ENCODE data around the gene RC3H1. TPM values are rescaled to one million over a fixed set of nuclear protein-coding genes. Genes with fewer than 3 reads are reported as not detected.

Gene RC3H1
- total and polyA plus RNA-seq, 10 of the 15 experiments (the other 5 are each of a cell fraction or from before 2014, with no cell fraction given), result 1.4 to 33.9 (median 11.8) TPM

DNA sequence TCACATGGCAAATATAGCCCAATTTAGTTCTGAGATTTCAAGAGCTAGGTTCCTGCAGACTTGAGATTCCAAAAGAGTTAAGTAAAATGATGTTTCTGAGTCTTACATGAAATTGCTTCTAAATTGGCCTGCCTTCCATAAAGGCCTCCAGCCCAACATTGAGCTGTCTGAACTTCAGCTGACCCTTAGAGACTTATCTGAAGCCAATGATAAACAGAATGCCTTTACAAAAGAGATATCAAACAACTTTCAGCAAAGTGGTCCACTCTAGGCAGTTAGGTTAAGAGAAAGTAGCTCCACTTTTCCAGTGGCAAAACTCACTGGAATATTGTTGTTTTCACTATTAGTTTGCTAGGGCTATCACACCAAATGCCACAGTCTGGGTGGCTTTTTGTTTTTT, 6.3 kb upstream of the RC3H1 start:
- H3K4me3 ChIP-seq, result no peak overlapping the region
- POLR2A ChIA-PET, result no interaction called here
- no peak overlapping the region for H3K27ac ChIP-seq (ENCODE audit: control insufficient read depth, insufficient read depth)
- FAIRE-seq (no peak), ATAC-seq (no peak), DNase-seq (ENCODE audit: low read depth, low spot score) (no peak)
- no peak overlapping the region for H3K4me2 ChIP-seq (ENCODE audit: control insufficient read depth, insufficient read depth)
- no peaks in the 10 kb centered on the region for H3K9me3 ChIP-seq (replicated peaks; ENCODE audit: control insufficient read depth, insufficient read depth, low read length)
- H4K20me1 ChIP-seq (ENCODE audit: control insufficient read depth, insufficient read depth), result no peaks in the 10 kb centered on the region
- CTCF ChIA-PET, result no interaction called here
- TF ChIP-seq, protein P1, sequence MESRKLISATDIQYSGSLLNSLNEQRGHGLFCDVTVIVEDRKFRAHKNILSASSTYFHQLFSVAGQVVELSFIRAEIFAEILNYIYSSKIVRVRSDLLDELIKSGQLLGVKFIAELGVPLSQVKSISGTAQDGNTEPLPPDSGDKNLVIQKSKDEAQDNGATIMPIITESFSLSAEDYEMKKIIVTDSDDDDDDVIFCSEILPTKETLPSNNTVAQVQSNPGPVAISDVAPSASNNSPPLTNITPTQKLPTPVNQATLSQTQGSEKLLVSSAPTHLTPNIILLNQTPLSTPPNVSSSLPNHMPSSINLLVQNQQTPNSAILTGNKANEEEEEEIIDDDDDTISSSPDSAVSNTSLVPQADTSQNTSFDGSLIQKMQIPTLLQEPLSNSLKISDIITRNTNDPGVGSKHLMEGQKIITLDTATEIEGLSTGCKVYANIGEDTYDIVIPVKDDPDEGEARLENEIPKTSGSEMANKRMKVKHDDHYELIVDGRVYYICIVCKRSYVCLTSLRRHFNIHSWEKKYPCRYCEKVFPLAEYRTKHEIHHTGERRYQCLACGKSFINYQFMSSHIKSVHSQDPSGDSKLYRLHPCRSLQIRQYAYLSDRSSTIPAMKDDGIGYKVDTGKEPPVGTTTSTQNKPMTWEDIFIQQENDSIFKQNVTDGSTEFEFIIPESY (IDR thresholded peaks at IDR 0.05), result no peak
- TF ChIP-seq CBX3 (IDR thresholded peaks at IDR 0.05; ENCODE audit: borderline replicate concordance, low read depth) (no peak), PML (IDR thresholded peaks at IDR 0.05; ENCODE audit: low read length) (no peak), PAX8 (IDR thresholded peaks at IDR 0.05) (no peak), TCF7 (IDR thresholded peaks at IDR 0.05; ENCODE audit: borderline replicate concordance) (no peak), NR2C1 (IDR thresholded peaks at IDR 0.05) (no peak)
- no peak overlapping the region for H3K9ac ChIP-seq (ENCODE audit: control insufficient read depth, insufficient read depth, low read length)
- H3K79me2 ChIP-seq (ENCODE audit: control insufficient read depth, insufficient read depth, low read length), result no peaks in the 10 kb centered on the region
- intact Hi-C loops (cut with micrococcal nuclease; ENCODE audit: unreplicated experiment), result no loop called here
- H2AFZ ChIP-seq (ENCODE audit: control insufficient read depth, low read depth, low read length), result no peak overlapping the region
- BruUV-seq (replicated peaks), result no TSS peak
- no peaks in the 10 kb centered on the region for H3K4me1 ChIP-seq (ENCODE audit: control insufficient read depth, insufficient read depth, low read length)
- no peaks in the 10 kb centered on the region for H3K27me3 ChIP-seq (replicated peaks in 1 of 2; ENCODE audit: control insufficient read depth in 2 of 2, insufficient read depth in 2 of 2, low read length in 1 of 2)
- RAD21 ChIA-PET (ENCODE audit: unreplicated experiment), result no interaction called here
- no peaks in the 10 kb centered on the region for H3K36me3 ChIP-seq (ENCODE audit: control insufficient read depth in 2 of 2, insufficient read depth in 2 of 2, low read length in 1 of 2)
- in situ Hi-C loops (cut with MboI), result no loop called here
- SMC1A ChIA-PET (ENCODE audit: uncharacterized antibody, unreplicated experiment), result no interaction called here

DNA sequence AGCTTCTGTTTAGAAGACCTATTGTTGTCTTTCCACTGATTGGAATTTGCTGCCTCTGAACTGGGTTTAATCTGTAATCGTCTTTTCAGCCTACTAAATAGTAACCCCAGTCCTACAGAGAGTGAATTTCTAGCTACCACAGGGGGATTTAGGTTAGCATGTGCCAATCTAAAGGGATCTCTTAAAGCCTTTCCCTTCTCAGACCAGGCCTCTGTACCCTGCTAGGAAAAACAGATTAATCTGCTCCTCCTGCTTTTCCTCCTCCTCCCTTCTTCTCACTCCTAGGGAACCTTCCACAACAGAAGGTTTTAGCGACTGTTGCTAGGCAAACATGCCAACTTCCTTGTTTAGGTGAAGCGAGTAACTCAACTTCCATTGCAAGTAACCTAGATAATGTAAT, 1.3 kb upstream of the RC3H1 start:
- Histone ChIP-seq H3K4me1 (ENCODE audit: control insufficient read depth, insufficient read depth, low read length) (peaks cover 5% of the 10 kb centered on the region), H2AFZ (ENCODE audit: control insufficient read depth, low read depth, low read length) (no peak overlapping the region; the same call in 1 of the 2 replicates), H3K79me2 (ENCODE audit: control insufficient read depth, insufficient read depth, low read length) (peaks cover 39% of the 10 kb centered on the region), H3K4me2 (ENCODE audit: control insufficient read depth, insufficient read depth) (no peak overlapping the region), H3K27ac (ENCODE audit: control insufficient read depth, insufficient read depth) (no peak overlapping the region), H3K27me3 (replicated peaks in 1 of 2; ENCODE audit: control insufficient read depth in 2 of 2, insufficient read depth in 2 of 2, low read length in 1 of 2) (no peaks in the 10 kb centered on the region), H3K9me3 (replicated peaks; ENCODE audit: control insufficient read depth, insufficient read depth, low read length) (no peaks in the 10 kb centered on the region), H4K20me1 (ENCODE audit: control insufficient read depth, insufficient read depth) (peaks cover 3% of the 10 kb centered on the region; the same call in 1 of the 2 replicates), H3K4me3 (no peak overlapping the region), H3K36me3 (ENCODE audit: control insufficient read depth in 2 of 2, insufficient read depth in 2 of 2, low read length in 1 of 2) (no peaks in the 10 kb centered on the region; a peak in 1 of 4 replicates), H3K9ac (ENCODE audit: control insufficient read depth, insufficient read depth, low read length) (no peak overlapping the region)
- WGBS (ENCODE audit: insufficient coverage, insufficient replicate concordance, low lambda C conversion rate, missing lambda C conversion rate), result 69% methylated on average over 3 of the region's 3 CpGs
- intact Hi-C loops (cut with micrococcal nuclease; ENCODE audit: unreplicated experiment), result loop anchor here (5.0 kb wide), 3 partner anchors 51 to 156 kb away; partner anchors contain the start of genes GAS5, RABGAP1L and ZBTB37
- ChIA-PET CTCF (interaction anchor here (0.5 kb wide), 1 partner anchor 195 kb away, joined by 3 read pairs; no protein-coding TSS in a partner anchor), SMC1A (ENCODE audit: uncharacterized antibody, unreplicated experiment) (interaction anchor here (0.9 to 1.6 kb wide), 2 partner anchors 19 to 24 kb away, joined by 4 to 5 read pairs; no protein-coding TSS in a partner anchor), POLR2A (interaction anchor here (2.6 kb wide), 1 partner anchor 18 kb away, joined by 16 read pairs; no protein-coding TSS in a partner anchor), RAD21 (ENCODE audit: unreplicated experiment) (no interaction called here)
- no TSS peak for BruUV-seq (replicated peaks)
- no peak for ATAC-seq
- in situ Hi-C loops (cut with MboI), result no loop called here
- no peak for FAIRE-seq
- DNase-seq (ENCODE audit: low read depth, low spot score), result no peak
- TF ChIP-seq CBFB (IDR thresholded peaks at IDR 0.05; ENCODE audit: low read depth), result no peak
- no peak for TF ChIP-seq TBL1XR1 (IDR thresholded peaks at IDR 0.05; ENCODE audit: low read depth, low read length)
- no peak for TF ChIP-seq PML (IDR thresholded peaks at IDR 0.05; ENCODE audit: low read length)
- no peak for TF ChIP-seq SUPT20H (IDR thresholded peaks at IDR 0.05; ENCODE audit: borderline replicate concordance, control insufficient read depth, low read depth, low read length)
- TF ChIP-seq MYB (IDR thresholded peaks at IDR 0.05; ENCODE audit: borderline replicate concordance, low read depth, low read length), result no peak
- no peak for TF ChIP-seq TARDBP (IDR thresholded peaks at IDR 0.05; ENCODE audit: borderline replicate concordance)
- TF ChIP-seq ZSCAN29 (IDR thresholded peaks at IDR 0.05), result no peak
- no peak for TF ChIP-seq SP1 (IDR thresholded peaks at IDR 0.05; ENCODE audit: low read depth, low read length)
- TF ChIP-seq CEBPB (IDR thresholded peaks at IDR 0.05; ENCODE audit: borderline replicate concordance in 1 of 2, low read depth in 2 of 2, low read length in 2 of 2), result no peak
- no peak for TF ChIP-seq ZNF217 (IDR thresholded peaks at IDR 0.05)
- TF ChIP-seq, protein P1 (IDR thresholded peaks at IDR 0.05), result no peak
